Transverse colon (tissue), 3 donors: ENCODE results near the gene GREB1L.

Experiments
- POLR2A ChIP-seq: fragments of 450-650 bp; IDR thresholded peaks from one replicate; pipeline ENCODE4 v1.6.1; 2016; ENCODE audit warnings: antibody characterized with exemption, mild to moderate bottlenecking, moderate library complexity
- TF ChIP-seq, protein P1 (sequence below), 5 experiments: fragments of 200-600 bp in 3 of 5; fragments of 450-650 bp in 2 of 5; sonication (generic) in 3 of 5; IDR thresholded peaks; 1 replicate in 2 of 5; 2 replicates in 3 of 5; pipeline ENCODE4 v1.5.1; 2016 to 2017; ENCODE audit warnings: antibody characterized with exemption in 5 of 5, inconsistent platforms in 3 of 5, mild to moderate bottlenecking in 2 of 5, moderate library complexity in 1 of 5

DNA sequence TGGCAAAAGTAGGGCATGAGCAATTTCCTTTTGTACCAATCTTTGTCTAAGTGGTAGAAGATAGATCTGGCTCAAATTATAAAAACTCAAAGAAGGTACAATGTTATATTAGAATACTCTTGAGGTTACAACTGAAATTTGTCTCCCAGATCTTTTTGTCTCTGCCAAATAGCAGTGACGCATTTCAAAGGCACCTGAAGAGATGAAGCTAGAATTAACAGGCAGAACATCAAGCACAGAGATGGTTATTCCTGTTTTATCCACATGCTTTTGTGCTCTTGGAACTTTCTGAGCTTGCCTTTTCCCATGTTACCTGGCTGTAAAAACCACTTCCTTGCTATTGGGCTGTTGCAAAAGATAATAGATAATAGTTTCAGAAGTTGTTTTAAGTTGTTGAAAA, 74.3 kb downstream of the GREB1L start:
- TF ChIP-seq, protein P1, sequence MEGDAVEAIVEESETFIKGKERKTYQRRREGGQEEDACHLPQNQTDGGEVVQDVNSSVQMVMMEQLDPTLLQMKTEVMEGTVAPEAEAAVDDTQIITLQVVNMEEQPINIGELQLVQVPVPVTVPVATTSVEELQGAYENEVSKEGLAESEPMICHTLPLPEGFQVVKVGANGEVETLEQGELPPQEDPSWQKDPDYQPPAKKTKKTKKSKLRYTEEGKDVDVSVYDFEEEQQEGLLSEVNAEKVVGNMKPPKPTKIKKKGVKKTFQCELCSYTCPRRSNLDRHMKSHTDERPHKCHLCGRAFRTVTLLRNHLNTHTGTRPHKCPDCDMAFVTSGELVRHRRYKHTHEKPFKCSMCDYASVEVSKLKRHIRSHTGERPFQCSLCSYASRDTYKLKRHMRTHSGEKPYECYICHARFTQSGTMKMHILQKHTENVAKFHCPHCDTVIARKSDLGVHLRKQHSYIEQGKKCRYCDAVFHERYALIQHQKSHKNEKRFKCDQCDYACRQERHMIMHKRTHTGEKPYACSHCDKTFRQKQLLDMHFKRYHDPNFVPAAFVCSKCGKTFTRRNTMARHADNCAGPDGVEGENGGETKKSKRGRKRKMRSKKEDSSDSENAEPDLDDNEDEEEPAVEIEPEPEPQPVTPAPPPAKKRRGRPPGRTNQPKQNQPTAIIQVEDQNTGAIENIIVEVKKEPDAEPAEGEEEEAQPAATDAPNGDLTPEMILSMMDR (IDR thresholded peaks at IDR 0.05), result no peak
- TF ChIP-seq POLR2A, result no peak
